ENCODE results near the gene PIP4K2B. TPM values are rescaled to one million over a fixed set of nuclear protein-coding genes. Genes with fewer than 3 reads are reported as not detected.
A peak's percentile ranks its signal among the peaks of the same experiment; 100 is the strongest.

The PIP4K2B gene
- total and polyA plus RNA-seq, 2 donors (not counting 1 experiment from before 2014, with no cell fraction given) = 24.0 to 42.9 TPM

GRCh38 chr17:38731526-38732294 is 67.6 kb downstream of the PIP4K2B start:
- 84% methylated on average over 8 of the region's 8 CpGs for WGBS (ENCODE audit: insufficient coverage)
- Mint-ChIP-seq H3K9me3 (ENCODE audit: insufficient read depth) (no peaks in the 10 kb centered on the region), H3K27me3 (no peaks in the 10 kb centered on the region), H3K27ac (peak overlapping the region; percentile 75), H3K4me1 (peaks cover 56% of the 10 kb centered on the region), H3K4me3 (peak overlapping the region; percentile 87)
- no peak overlapping the region for H3K9ac ChIP-seq (ENCODE audit: low read length)
- CTCF ChIA-PET = interaction anchor here (0.6 to 6.4 kb wide), 10 partner anchors 10 to 239 kb away, joined by 3 to 54 read pairs (median 4); partner anchors contain the start of genes EPOP and PSMB3
- ATAC-seq (ENCODE audit: low read depth) (no peak), DNase-seq (no peak)
- peaks cover 0 to 2% of the 10 kb centered on the region in 2 experiments for H3K36me3 ChIP-seq (replicated peaks in 1 of 2; ENCODE audit: control extremely low read depth in 1 of 2, control insufficient read depth in 1 of 2, extremely low read depth in 1 of 2, insufficient read depth in 2 of 2, low read length in 1 of 2)
- peaks cover 7% of the 10 kb centered on the region for H4K20me1 ChIP-seq (ENCODE audit: control insufficient read depth, insufficient read depth, low read length, poor library complexity, severe bottlenecking)
- H3K4me2 ChIP-seq (replicated peaks; ENCODE audit: low read depth, low read length, poor library complexity, severe bottlenecking) = peak overlapping the region; percentile 93
- H3K27me3 ChIP-seq (replicated peaks in 1 of 4; ENCODE audit: control extremely low read depth in 1 of 4, control insufficient read depth in 3 of 4, insufficient read depth in 4 of 4, low read length in 3 of 4) = no peaks in the 10 kb centered on the region
- H3K4me3 ChIP-seq (ENCODE audit: control extremely low read depth in 1 of 5, extremely low read depth in 1 of 5, insufficient read depth in 1 of 5, low read depth in 2 of 5, low read length in 4 of 5) = no peak overlapping the region
- peak overlapping the region in 1 of 2 donors; percentile 79 for H3K27ac ChIP-seq (ENCODE audit: low read length in 2 of 2)
- intact Hi-C loops (cut with micrococcal nuclease) = no loop called here
- no peaks in the 10 kb centered on the region for H3K79me2 ChIP-seq (ENCODE audit: control insufficient read depth, insufficient read depth, low read length)
- H2AFZ ChIP-seq (ENCODE audit: insufficient read depth, low read depth, low read length, poor library complexity, severe bottlenecking) = no peak overlapping the region
- no peak for TF ChIP-seq CTCF (IDR thresholded peaks at IDR 0.05)
- TF ChIP-seq EZH2 (IDR thresholded peaks at IDR 0.05; ENCODE audit: borderline replicate concordance, insufficient read depth, low read depth, low read length, poor library complexity, severe bottlenecking) = no peak
- peaks cover 0 to 13% (median 0%) of the 10 kb centered on the region in 3 donors for H3K9me3 ChIP-seq (ENCODE audit: control extremely low read depth in 1 of 3, control insufficient read depth in 2 of 3, insufficient read depth in 1 of 3, low read length in 2 of 3)
- POLR2A ChIA-PET = interaction anchor here (0.6 to 1.3 kb wide), 4 partner anchors 11 to 173 kb away, joined by 3 to 11 read pairs (median 3); partner anchors contain the start of gene MLLT6
- H3K4me1 ChIP-seq (ENCODE audit: control insufficient read depth in 2 of 2, insufficient read depth in 2 of 2, low read length in 2 of 2) = peaks cover 32 to 57% of the 10 kb centered on the region in 2 donors

Measured in B cell (primary cell).